Mesothelial cell of epicardium (in vitro differentiated cells): ENCODE results near the gene LYRM4. TPM values are rescaled to one million over a fixed set of nuclear protein-coding genes. Genes with fewer than 3 reads are reported as not detected.

Experiments used
- DNase-seq, 2 experiments: peaks; one replicate each; pipeline ENCODE4 v3.0.0; 2021; ENCODE audit warnings: low spot score in 2 of 2; ENCODE audit not compliant: unreplicated experiment in 2 of 2
- H3K27ac Mint-ChIP-seq: 2 replicates; pipeline ENCODE4 v1.8.0; 2021; ENCODE audit warnings: mixed read lengths
- H3K27me3 Mint-ChIP-seq: 2 replicates; pipeline ENCODE4 v1.8.0; 2021; ENCODE audit warnings: low read depth, mixed read lengths
- H3K36me3 Mint-ChIP-seq: 2 replicates; pipeline ENCODE4 v1.8.0; 2021; ENCODE audit warnings: mixed read lengths
- H3K4me1 Mint-ChIP-seq: 2 replicates; pipeline ENCODE4 v1.8.0; 2021; ENCODE audit warnings: mixed read lengths
- H3K4me3 Mint-ChIP-seq: 2 replicates; pipeline ENCODE4 v1.8.0; 2021; ENCODE audit warnings: mild to moderate bottlenecking, moderate library complexity, mixed read lengths
- H3K9me3 Mint-ChIP-seq: 2 replicates; pipeline ENCODE4 v1.8.0; 2021; ENCODE audit warnings: mixed read lengths
- CTCF ChIP-seq: fragments of 200-600 bp; sonication (generic); IDR thresholded peaks from one replicate; pipeline ENCODE4 v1.5.0; 2021; ENCODE audit warnings: antibody characterized with exemption; ENCODE audit not compliant: unreplicated experiment
- total RNA-seq: library from RNA; stranded (reverse); gene quantifications from 3 replicates; pipeline ENCODE4 v1.2.1, GENCODE V29; 2021

Gene LYRM4
- total RNA-seq, 1 donor from 2014 or later = 35.5 TPM

- Mint-ChIP-seq H3K4me1 (peaks cover 2% of the 10 kb centered on the region), H3K36me3 (peaks cover 2% of the 10 kb centered on the region), H3K27ac (no peak overlapping the region), H3K9me3 (no peaks in the 10 kb centered on the region), H3K4me3 (no peak overlapping the region), H3K27me3 (no peaks in the 10 kb centered on the region)
- TF ChIP-seq CTCF = no peak
- no peak for DNase-seq
Observed at GRCh38 chr6:5112066-5112799, 148.5 kb downstream of the LYRM4 start.

GRCh38 chr6:5111626-5112025 lies 149.1 kb downstream of the LYRM4 start:
- Mint-ChIP-seq H3K9me3 (no peaks in the 10 kb centered on the region), H3K27ac (no peak overlapping the region), H3K4me3 (no peak overlapping the region), H3K36me3 (peaks cover 2% of the 10 kb centered on the region), H3K27me3 (no peaks in the 10 kb centered on the region), H3K4me1 (peaks cover 2% of the 10 kb centered on the region)
- TF ChIP-seq CTCF = no peak
- no peak for DNase-seq

- TF ChIP-seq CTCF = no peak
- Mint-ChIP-seq H3K9me3 (no peaks in the 10 kb centered on the region), H3K27me3 (no peaks in the 10 kb centered on the region), H3K36me3 (peaks cover 2% of the 10 kb centered on the region), H3K27ac (no peak overlapping the region), H3K4me1 (peaks cover 1% of the 10 kb centered on the region), H3K4me3 (no peak overlapping the region)
- no peak for DNase-seq
Observed at GRCh38 chr6:5110246-5110645, 150.5 kb downstream of the LYRM4 start.

- H3K9me3 Mint-ChIP-seq = no peaks in the 10 kb centered on the region
- DNase-seq = no peak
Observed at GRCh38 chr6:5109436-5109835, 151.3 kb downstream of the LYRM4 start.

GRCh38 chr6:5108536-5109150 lies 152.1 kb downstream of the LYRM4 start:
- H3K9me3 Mint-ChIP-seq = no peaks in the 10 kb centered on the region
- H3K4me1 Mint-ChIP-seq = no peaks in the 10 kb centered on the region

More at GRCh38 chr6:5109436-5109835, 151.3 kb downstream of the LYRM4 start:
- no peak overlapping the region for H3K27ac Mint-ChIP-seq
- peaks cover 2% of the 10 kb centered on the region for H3K36me3 Mint-ChIP-seq
- no peaks in the 10 kb centered on the region for H3K27me3 Mint-ChIP-seq
- TF ChIP-seq CTCF = no peak
- no peak overlapping the region for H3K4me3 Mint-ChIP-seq
- H3K4me1 Mint-ChIP-seq = no peaks in the 10 kb centered on the region

More at GRCh38 chr6:5108536-5109150, 152.1 kb downstream of the LYRM4 start:
- no peaks in the 10 kb centered on the region for H3K27me3 Mint-ChIP-seq
- no peak overlapping the region for H3K4me3 Mint-ChIP-seq
- peaks cover 2% of the 10 kb centered on the region for H3K36me3 Mint-ChIP-seq
- H3K27ac Mint-ChIP-seq = no peak overlapping the region
- DNase-seq = no peak
- TF ChIP-seq CTCF = no peak
